ENCODE results near the gene C4orf50. TPM values are rescaled to one million over a fixed set of nuclear protein-coding genes. Genes with fewer than 3 reads are reported as not detected.

Gene C4orf50
- total RNA-seq, 4 donors from 2014 or later = under 0.01 to 0.16 (median under 0.01) TPM

DNA sequence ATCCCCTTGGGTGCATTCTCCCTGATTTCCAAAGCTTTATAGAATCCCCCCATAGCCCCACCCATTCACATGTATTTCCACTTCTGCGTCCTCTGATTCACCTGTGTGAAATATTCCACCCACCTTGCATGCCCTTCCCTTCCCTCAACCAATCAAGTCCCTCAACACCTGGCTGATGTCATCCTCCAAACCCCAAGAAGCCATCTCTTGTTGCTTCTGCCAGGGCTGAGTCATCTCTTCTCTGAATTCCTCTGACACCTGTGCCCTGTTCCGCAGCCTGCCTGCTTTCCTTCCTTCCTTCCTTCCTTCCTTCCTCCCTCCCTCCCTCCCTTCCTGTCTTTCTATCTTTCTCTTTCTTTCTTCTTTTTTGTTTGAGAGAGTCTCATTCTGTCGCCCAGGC is 135.3 kb downstream of the C4orf50 start:
- TF ChIP-seq CTCF (IDR thresholded peaks at IDR 0.05; ENCODE audit: low read depth) = no peak

GRCh38 chr4:5881340-5881739 is 136.9 kb downstream of the C4orf50 start:
- no peak for TF ChIP-seq CTCF (IDR thresholded peaks at IDR 0.05; ENCODE audit: low read depth)

DNA sequence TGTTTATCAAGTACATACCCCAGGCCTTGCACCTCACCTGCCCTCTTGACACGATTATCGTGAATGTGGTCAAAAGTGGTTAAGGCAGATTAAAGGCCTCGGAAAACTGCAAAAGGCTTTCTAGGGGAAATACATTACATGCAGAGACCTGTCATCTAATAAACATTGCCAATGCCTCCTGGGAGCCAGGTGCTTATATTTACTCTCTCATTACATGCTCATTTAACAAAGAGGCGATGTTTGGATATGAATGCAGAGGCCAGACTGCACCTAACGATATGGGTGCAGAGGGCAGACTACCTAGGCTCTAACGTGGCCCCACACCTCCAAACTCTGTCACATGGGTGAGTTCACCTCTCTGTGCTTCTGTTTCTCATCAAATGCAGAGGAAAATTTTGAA is 139.9 kb downstream of the C4orf50 start:
- no peak for TF ChIP-seq CTCF (IDR thresholded peaks at IDR 0.05; ENCODE audit: low read depth)

DNA sequence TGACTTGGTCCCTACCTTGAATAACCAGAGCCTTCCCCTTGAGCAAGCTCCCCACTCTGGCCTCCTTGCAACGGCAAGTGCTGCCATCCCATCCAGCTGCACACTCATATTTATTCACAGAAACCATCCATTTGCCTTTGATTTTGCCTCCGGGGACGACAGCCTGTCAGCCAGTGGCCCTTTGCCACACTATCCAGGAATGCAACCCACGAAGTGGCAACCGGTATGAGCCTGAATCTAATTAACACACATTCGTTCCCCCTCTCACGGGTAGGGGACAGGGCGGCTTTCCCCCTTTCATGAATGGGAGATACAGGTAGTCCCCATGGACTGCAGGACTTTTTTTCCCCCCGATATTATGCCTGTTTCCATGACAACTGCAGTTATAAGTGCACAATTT is 140.8 kb downstream of the C4orf50 start:
- TF ChIP-seq CTCF (IDR thresholded peaks at IDR 0.05; ENCODE audit: low read depth) = no peak

- no peak for TF ChIP-seq CTCF (IDR thresholded peaks at IDR 0.05; ENCODE audit: low read depth)
These were observed 143.3 kb downstream of the C4orf50 start for GRCh38 chr4:5874811-5875449.

DNA sequence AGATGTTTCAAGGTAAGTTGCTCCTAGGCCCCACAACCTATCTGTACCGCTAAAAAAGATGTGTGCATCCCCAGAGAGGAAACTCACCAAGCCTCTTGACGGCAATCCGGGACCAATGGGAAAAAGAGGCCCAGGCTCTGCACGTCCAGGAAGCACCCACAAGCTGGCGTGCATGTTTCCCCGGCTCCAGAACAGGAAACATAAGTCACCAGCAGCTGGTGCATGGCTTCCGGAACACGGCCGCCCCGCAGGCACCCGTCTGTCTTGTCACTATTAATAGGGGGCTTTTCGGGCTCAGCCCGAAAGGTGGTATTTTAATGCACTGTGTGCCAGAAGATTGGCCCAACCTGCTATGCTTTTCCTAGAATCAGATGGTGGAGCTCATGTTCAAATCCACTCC is 147.5 kb downstream of the C4orf50 start:
- TF ChIP-seq CTCF (IDR thresholded peaks at IDR 0.05; ENCODE audit: low read depth) = no peak

DNA sequence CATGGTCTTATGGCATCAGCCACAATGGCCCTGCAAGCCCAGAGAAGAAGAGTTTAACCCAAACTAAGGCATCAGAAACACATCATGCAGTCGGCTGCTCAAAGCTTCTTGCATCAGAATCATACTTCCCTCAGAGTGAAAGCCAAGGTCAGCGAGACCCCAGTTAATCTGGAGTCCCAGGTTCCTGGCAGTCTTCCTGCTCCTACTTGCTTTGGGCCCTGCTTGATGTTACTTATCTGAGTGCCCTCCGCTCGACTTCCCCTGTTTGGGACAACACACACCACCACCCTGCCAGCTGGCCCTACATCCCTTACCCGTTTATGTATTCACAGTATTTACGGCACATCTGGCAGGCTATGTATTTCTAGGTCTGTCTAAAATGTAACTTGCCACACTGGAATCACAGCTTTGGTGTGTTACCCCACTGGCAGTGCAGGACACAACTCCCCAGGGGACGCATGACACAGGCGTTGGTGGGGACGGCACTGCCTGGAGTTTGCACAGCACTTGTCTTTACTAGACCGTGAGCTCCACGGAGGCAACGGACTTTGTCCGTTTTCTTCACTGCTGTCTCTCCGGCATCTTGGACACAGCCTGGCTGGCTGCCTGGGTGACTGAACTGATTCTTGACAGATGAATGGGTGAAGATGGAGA is 148.1 kb downstream of the C4orf50 start:
- TF ChIP-seq CTCF (IDR thresholded peaks at IDR 0.05; ENCODE audit: low read depth) = no peak

Measured in subcutaneous adipose tissue (tissue), 4 donors.